IPS-15b (cell line): ENCODE results near the gene DCHS2.

Experiments used
- H3K27me3 ChIP-seq: one replicate; pipeline ENCODE4 v1.6.1; 2013; ENCODE audit warnings: low read length; ENCODE audit not compliant: control insufficient read depth, insufficient read depth
- H3K36me3 ChIP-seq: one replicate; pipeline ENCODE4 v1.6.1; 2013; ENCODE audit warnings: low read length; ENCODE audit not compliant: control insufficient read depth, insufficient read depth
- H3K4me1 ChIP-seq: one replicate; pipeline ENCODE4 v1.6.1; 2013; ENCODE audit warnings: mild to moderate bottlenecking, low read length; ENCODE audit not compliant: control insufficient read depth, insufficient read depth
- H3K4me3 ChIP-seq: one replicate; pipeline ENCODE4 v1.5.1; 2013; ENCODE audit warnings: low read depth, low read length
- H3K9ac ChIP-seq: one replicate; pipeline ENCODE4 v1.6.1; 2013; ENCODE audit warnings: low read depth, mild to moderate bottlenecking, low read length
- H3K9me3 ChIP-seq: one replicate; pipeline ENCODE4 v1.6.1; 2013; ENCODE audit warnings: mild to moderate bottlenecking, low read length; ENCODE audit not compliant: control insufficient read depth, insufficient read depth

Gene DCHS2

DNA sequence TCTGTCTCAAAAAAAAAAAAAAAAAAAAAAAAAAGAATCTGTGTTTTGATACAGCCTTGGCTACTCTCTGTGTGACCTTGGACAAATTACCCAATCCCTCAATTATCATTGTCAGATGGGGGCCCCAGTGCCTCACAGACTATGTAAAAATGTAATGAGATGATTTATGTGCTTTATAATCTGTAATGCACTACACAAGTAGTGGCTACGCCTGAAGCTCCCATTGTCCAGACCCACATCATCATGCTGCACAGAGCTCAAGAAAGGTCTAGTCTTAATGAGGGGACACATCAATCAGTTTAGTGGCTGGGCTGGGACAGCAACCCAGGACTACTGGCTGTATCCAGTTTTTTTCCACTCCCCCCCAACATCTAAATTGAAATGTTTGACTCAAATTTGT is 308.3 kb downstream of the DCHS2 start:
- Histone ChIP-seq H3K4me1 (peaks cover 7% of the 10 kb centered on the region), H3K9ac (no peak overlapping the region), H3K9me3 (no peaks in the 10 kb centered on the region), H3K27me3 (no peaks in the 10 kb centered on the region), H3K36me3 (no peaks in the 10 kb centered on the region), H3K4me3 (no peak overlapping the region)
